Stimulated activated naive B cell treated with anti-CD40 and anti-IgM and Interleukin-4, amounts not matched to agents 10 μg/mL and 1 μg/mL and 100 μg/mL, for 72 hours (primary cell): ENCODE results near the gene DCUN1D2.

ENCODE experiments used
- ATAC-seq, 2 donors: fragments of 150-1000 bp; cut with Tn5 transposase; replicated peaks; 2 replicates each; pipeline ENCODE4 v1.10.0; 2021; ENCODE audit warnings: moderate library complexity in 1 of 2
- DNase-seq: peaks from one replicate; pipeline ENCODE4 v3.0.0; 2021
- H3K27ac Mint-ChIP-seq: one replicate; pipeline ENCODE4 v1.8.0; 2022; ENCODE audit warnings: mild to moderate bottlenecking, mixed read lengths
- H3K27me3 Mint-ChIP-seq, 2 donors: one replicate each; pipeline ENCODE4 v1.8.0; 2022; ENCODE audit warnings: mixed read lengths in 2 of 2
- H3K36me3 Mint-ChIP-seq, 2 donors: one replicate each; pipeline ENCODE4 v1.8.0; 2022; ENCODE audit warnings: mixed read lengths in 2 of 2, mild to moderate bottlenecking in 1 of 2
- H3K4me1 Mint-ChIP-seq, 2 donors: one replicate each; pipeline ENCODE4 v1.8.0; 2022; ENCODE audit warnings: mixed read lengths in 2 of 2, mild to moderate bottlenecking in 1 of 2
- H3K4me3 Mint-ChIP-seq, 2 donors: one replicate each; pipeline ENCODE4 v1.8.0; 2022; ENCODE audit warnings: mild to moderate bottlenecking in 2 of 2, mixed read lengths in 2 of 2, moderate library complexity in 1 of 2
- H3K9me3 Mint-ChIP-seq, 2 donors: one replicate each; pipeline ENCODE4 v1.8.0; 2022; ENCODE audit warnings: mixed read lengths in 2 of 2, mild to moderate bottlenecking in 1 of 2

DCUN1D2 gene

GRCh38 chr13:113417836-113418721 lies 72.4 kb downstream of the DCUN1D2 start:
- Mint-ChIP-seq H3K4me3 (no peak overlapping the region), H3K36me3 (peaks cover 2 to 4% of the 10 kb centered on the region in 2 donors), H3K4me1 (peaks cover 6 to 7% of the 10 kb centered on the region in 2 donors), H3K9me3 (peaks cover 3% of the 10 kb centered on the region in 2 donors), H3K27ac (no peak overlapping the region), H3K27me3 (peaks cover 0 to 18% of the 10 kb centered on the region in 2 donors)
- ATAC-seq (peak; percentile 47 to 56), DNase-seq (no peak)

DNA sequence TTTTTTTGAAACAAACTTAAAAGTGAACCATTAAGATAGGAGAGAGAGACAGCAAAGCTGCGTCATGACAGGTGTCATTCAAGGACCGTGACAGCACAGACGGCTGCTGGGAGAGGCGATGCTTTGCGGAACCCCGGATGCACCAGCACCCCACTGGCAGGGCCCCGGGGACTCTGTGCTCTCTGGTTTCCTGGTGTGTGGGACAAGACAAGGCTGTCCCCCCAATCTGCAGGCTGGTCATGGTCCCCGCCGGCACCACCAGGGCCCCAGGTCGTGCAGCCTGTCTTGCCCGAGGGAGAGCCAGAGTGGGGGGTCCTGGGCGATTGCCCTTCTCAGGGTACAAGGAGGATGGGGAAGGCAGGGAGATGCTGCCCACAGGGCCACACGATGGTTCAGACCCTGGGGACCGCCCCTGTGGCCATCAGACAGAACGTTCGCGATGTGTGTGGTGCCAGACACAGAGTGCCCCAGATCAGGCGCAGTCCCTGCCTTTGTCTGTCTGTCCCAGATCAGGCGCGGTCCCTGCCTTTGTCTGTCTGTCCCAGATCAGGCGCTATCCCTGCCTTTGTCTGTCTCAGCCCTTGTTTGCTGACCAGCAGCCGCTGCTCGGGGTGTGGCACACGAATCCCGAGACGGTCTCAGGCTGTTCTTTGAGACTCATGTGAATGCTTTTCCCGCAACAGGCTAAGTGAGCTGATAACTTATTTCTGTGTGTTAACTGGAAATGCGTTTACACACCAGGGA lies 73.3 kb downstream of the DCUN1D2 start:
- Mint-ChIP-seq H3K4me3 (no peak overlapping the region), H3K27me3 (peaks cover 0 to 18% of the 10 kb centered on the region in 2 donors), H3K4me1 (peaks cover 6 to 7% of the 10 kb centered on the region in 2 donors), H3K27ac (no peak overlapping the region), H3K9me3 (peaks cover 4% of the 10 kb centered on the region in 2 donors), H3K36me3 (peaks cover 3 to 5% of the 10 kb centered on the region in 2 donors)
- DNase-seq (no peak), ATAC-seq (no peak)

GRCh38 chr13:113415825-113416224 lies 74.7 kb downstream of the DCUN1D2 start:
- no peak for DNase-seq
- Mint-ChIP-seq H3K27ac (no peak overlapping the region), H3K9me3 (peaks cover 4 to 6% of the 10 kb centered on the region in 2 donors), H3K27me3 (peaks cover 0 to 12% of the 10 kb centered on the region in 2 donors), H3K36me3 (peaks cover 3 to 5% of the 10 kb centered on the region in 2 donors), H3K4me1 (peaks cover 10 to 13% of the 10 kb centered on the region in 2 donors), H3K4me3 (no peak overlapping the region)
- no peak for ATAC-seq

GRCh38 chr13:113415032-113415431 lies 75.5 kb downstream of the DCUN1D2 start:
- peaks cover 0 to 12% of the 10 kb centered on the region in 2 donors for H3K27me3 Mint-ChIP-seq
- ATAC-seq (no peak), DNase-seq (no peak)
- H3K4me1 Mint-ChIP-seq, result peaks cover 11 to 20% of the 10 kb centered on the region in 2 donors
- no peak overlapping the region for H3K4me3 Mint-ChIP-seq
- peaks cover 3 to 5% of the 10 kb centered on the region in 2 donors for H3K36me3 Mint-ChIP-seq
- peaks cover 4 to 6% of the 10 kb centered on the region in 2 donors for H3K9me3 Mint-ChIP-seq
- no peak overlapping the region for H3K27ac Mint-ChIP-seq

DNA sequence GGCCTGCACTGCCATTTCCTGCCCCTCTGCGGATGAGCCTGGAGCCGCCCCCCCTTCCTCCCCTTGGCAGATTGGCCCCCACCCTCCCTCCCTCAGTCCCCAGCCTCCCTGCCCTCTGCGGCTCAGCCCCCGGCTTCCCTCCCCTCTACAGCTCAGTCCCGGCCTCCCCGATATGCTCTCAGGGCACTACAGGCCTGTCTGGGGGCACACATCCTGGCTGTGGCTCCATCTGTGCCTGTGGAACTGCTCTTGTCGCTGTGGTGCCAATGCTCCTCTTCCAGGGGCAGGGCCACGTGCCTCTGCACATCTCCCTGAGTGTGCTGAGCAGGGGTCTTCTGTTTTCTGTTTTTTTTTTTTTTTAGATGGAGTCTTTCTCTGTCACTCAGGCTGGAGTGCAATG lies 76.2 kb downstream of the DCUN1D2 start:
- Mint-ChIP-seq H3K27me3 (peaks cover 0 to 12% of the 10 kb centered on the region in 2 donors), H3K4me3 (no peak overlapping the region), H3K9me3 (peaks cover 4 to 6% of the 10 kb centered on the region in 2 donors), H3K27ac (no peak overlapping the region), H3K4me1 (peaks cover 12 to 26% of the 10 kb centered on the region in 2 donors), H3K36me3 (peaks cover 4 to 5% of the 10 kb centered on the region in 2 donors)
- ATAC-seq, result no peak
- DNase-seq, result no peak

- H3K27me3 Mint-ChIP-seq, result peaks cover 0 to 8% of the 10 kb centered on the region in 2 donors
- H3K4me1 Mint-ChIP-seq, result peaks cover 15 to 31% of the 10 kb centered on the region in 2 donors
- no peak for DNase-seq
- H3K4me3 Mint-ChIP-seq, result no peak overlapping the region
- no peak for ATAC-seq
- H3K27ac Mint-ChIP-seq, result no peak overlapping the region
- peaks cover 5 to 6% of the 10 kb centered on the region in 2 donors for H3K36me3 Mint-ChIP-seq
- H3K9me3 Mint-ChIP-seq, result peaks cover 4 to 7% of the 10 kb centered on the region in 2 donors
Measured at GRCh38 chr13:113413898-113414282, 76.6 kb downstream of the DCUN1D2 start.

DNA sequence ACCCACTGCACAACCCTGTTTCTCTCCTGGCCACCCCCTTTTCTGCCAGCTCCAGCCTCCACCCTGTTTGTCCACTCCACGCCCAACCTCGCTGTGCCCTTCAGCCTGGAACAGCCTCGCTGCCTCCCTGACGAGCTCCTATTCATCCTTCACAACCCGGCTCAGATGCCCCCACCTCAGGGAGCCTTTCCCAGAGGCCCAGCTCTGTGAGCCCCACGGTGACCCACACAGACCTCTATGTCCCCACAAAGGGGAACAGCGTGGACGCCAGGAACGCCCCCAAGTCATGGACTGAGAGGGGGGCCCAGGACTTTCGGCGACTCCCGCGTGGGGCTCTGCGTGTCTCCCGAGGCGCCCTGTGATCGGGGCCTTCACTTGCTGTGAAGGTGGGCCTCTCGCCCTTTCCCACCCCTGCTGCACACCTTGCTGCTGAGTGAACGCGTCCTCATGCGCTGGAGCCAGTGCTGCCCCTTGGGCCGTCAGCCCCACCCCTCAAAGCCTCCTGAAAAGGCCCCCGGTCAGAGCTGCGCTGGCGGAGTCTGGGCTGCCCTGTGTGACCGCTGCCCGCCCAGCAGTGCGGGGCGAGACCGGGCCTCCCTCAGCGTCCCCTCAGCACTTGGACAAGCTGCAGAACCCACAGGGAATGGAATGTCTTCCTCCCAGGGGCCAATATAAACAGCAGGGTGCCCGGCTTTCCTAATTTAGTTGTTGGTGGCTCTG lies 77.2 kb downstream of the DCUN1D2 start:
- H3K27ac Mint-ChIP-seq, result no peak overlapping the region
- ATAC-seq, result no peak
- peaks cover 5 to 6% of the 10 kb centered on the region in 2 donors for H3K36me3 Mint-ChIP-seq
- peaks cover 0 to 6% of the 10 kb centered on the region in 2 donors for H3K27me3 Mint-ChIP-seq
- H3K4me1 Mint-ChIP-seq, result peaks cover 15 to 35% of the 10 kb centered on the region in 2 donors
- peaks cover 4 to 7% of the 10 kb centered on the region in 2 donors for H3K9me3 Mint-ChIP-seq
- no peak overlapping the region for H3K4me3 Mint-ChIP-seq
- DNase-seq, result no peak

- H3K27me3 Mint-ChIP-seq, result peaks cover 0 to 8% of the 10 kb centered on the region in 2 donors
- DNase-seq (no peak), ATAC-seq (no peak)
- H3K9me3 Mint-ChIP-seq, result peaks cover 4 to 7% of the 10 kb centered on the region in 2 donors
- H3K27ac Mint-ChIP-seq, result no peak overlapping the region
- peaks cover 17 to 37% of the 10 kb centered on the region in 2 donors for H3K4me1 Mint-ChIP-seq
- peaks cover 5 to 6% of the 10 kb centered on the region in 2 donors for H3K36me3 Mint-ChIP-seq
- H3K4me3 Mint-ChIP-seq, result no peak overlapping the region
Measured at GRCh38 chr13:113412440-113412839, 78.1 kb downstream of the DCUN1D2 start.

GRCh38 chr13:113411216-113412023 lies 79.1 kb downstream of the DCUN1D2 start:
- no peak for DNase-seq
- Mint-ChIP-seq H3K4me1 (peaks cover 16 to 42% of the 10 kb centered on the region in 2 donors), H3K4me3 (no peak overlapping the region)

DNA sequence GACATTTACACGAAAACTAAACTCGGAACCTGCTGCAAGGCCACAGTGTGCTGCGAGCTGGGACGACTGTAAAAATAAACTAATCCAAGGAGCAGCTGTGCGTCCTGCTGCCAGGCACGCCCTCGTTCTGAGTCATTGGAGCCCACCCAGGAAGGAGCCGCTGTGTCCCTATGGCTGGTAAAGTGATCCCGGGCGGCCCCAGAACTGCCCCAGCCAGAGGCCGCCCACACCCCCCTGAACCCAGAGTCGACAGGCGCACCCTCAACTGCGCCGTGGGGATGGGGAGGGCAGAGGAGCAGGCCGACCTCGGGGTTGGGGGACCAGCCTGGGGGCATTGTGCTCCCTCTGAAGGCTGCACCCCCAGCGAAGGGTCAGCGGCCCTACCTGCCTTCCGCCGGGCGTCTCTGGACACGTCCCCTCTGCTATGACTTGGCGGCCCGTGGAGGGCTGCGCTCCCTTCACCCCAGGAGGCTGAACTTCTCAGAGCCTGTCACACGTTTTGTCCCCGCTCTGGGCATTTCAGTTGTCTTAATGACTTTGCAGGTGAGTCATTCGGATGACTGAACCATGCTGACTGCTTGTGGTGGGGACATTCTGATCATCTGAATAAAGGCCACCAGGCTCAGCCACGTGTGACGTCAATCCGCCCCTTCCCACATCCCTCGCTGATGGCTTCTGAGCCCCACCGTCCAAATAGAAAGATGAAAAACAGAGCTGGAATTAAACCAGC lies 79.9 kb downstream of the DCUN1D2 start:
- peaks cover 5 to 6% of the 10 kb centered on the region in 2 donors for H3K36me3 Mint-ChIP-seq
- peaks cover 0 to 6% of the 10 kb centered on the region in 2 donors for H3K27me3 Mint-ChIP-seq
- peak; percentile 38 to 73 for ATAC-seq
- peaks cover 16 to 42% of the 10 kb centered on the region in 2 donors for H3K4me1 Mint-ChIP-seq
- DNase-seq, result no peak
- peaks cover 4 to 7% of the 10 kb centered on the region in 2 donors for H3K9me3 Mint-ChIP-seq
- peak overlapping the region; percentile 42 for H3K27ac Mint-ChIP-seq
- no peak overlapping the region for H3K4me3 Mint-ChIP-seq

More at GRCh38 chr13:113411216-113412023, 79.1 kb downstream of the DCUN1D2 start:
- Mint-ChIP-seq H3K9me3 (peaks cover 4 to 7% of the 10 kb centered on the region in 2 donors), H3K36me3 (peaks cover 5 to 6% of the 10 kb centered on the region in 2 donors), H3K27me3 (peaks cover 0 to 6% of the 10 kb centered on the region in 2 donors), H3K27ac (no peak overlapping the region)
- ATAC-seq, result no peak

GRCh38 chr13:113408562-113408961 lies 81.9 kb downstream of the DCUN1D2 start:
- peaks cover 4 to 7% of the 10 kb centered on the region in 2 donors for H3K9me3 Mint-ChIP-seq
- peaks cover 16 to 42% of the 10 kb centered on the region in 2 donors for H3K4me1 Mint-ChIP-seq
- peaks cover 0 to 6% of the 10 kb centered on the region in 2 donors for H3K27me3 Mint-ChIP-seq
- ATAC-seq (no peak), DNase-seq (no peak)
- H3K27ac Mint-ChIP-seq, result peak overlapping the region; percentile 20
- H3K36me3 Mint-ChIP-seq, result peaks cover 5 to 6% of the 10 kb centered on the region in 2 donors
- H3K4me3 Mint-ChIP-seq, result no peak overlapping the region

DNA sequence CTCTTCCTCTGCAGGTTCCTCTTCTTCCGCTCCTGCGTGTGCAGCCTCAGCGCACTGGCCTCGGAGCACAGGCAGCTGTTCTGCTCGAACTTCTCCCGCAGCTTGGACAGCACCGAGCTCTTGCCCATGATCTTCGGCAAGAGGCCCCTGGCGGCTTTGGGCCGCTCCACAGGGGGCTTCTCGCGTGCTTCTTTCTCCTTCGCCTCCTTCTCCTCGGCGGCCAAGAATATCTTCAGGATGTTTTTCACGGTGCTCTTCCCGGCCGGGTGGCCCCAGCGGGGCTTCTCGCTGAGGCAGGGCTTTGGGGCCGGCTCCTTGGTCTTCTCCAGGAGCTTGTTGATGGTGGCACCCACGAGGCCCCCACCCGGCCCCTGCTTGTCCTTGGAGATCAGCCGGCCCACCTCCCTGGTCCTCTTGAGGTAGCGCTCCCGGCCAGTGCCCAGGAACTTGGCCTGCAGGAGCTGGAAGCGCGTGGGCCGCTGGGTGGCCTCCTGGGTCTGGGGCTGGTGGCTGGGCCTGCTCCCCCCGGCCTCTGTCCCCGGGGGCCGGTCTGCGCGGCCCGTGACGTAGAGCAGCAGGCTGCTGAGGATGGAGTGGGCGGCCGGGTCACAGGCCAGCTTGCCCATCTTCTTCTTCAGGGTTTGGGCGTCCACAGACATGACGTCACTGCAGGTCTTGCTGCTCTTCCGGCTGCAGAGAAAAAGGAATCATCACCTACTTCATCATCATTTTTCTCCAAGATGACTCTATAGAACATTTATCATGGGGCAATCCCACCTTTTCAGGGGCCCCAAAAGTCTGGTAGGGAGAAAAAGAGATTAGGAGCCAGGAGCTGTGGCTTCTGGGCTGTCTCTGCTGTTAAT lies 82.7 kb downstream of the DCUN1D2 start:
- DNase-seq, result no peak
- H3K27ac Mint-ChIP-seq, result peak overlapping the region; percentile 59

More for the DNA sequence above, 82.7 kb downstream of the DCUN1D2 start:
- peaks cover 0 to 3% of the 10 kb centered on the region in 2 donors for H3K36me3 Mint-ChIP-seq
- H3K4me1 Mint-ChIP-seq, result peaks cover 14 to 42% of the 10 kb centered on the region in 2 donors
- H3K27me3 Mint-ChIP-seq, result peaks cover 0 to 6% of the 10 kb centered on the region in 2 donors
- H3K4me3 Mint-ChIP-seq, result peak overlapping the region; percentile 66 to 78
- peaks cover 0 to 4% of the 10 kb centered on the region in 2 donors for H3K9me3 Mint-ChIP-seq
- ATAC-seq, result peak; percentile 40 to 44
